K562 (cell line): Measurements from ENCODE around the gene TMOD2. TPM values are rescaled to one million over a fixed set of nuclear protein-coding genes. Genes with fewer than 3 reads are reported as not detected.

Experiments
- ATAC-seq: fragments of 200-7000 bp; cut with Tn5 transposase; 3 replicates; pipeline ENCODE4 v1.9.1; 2020; ENCODE audit warnings: moderate library complexity
- BruUV-seq: library from RNA; stranded (reverse); fragments of 400-500 nt; replicated peaks from 2 replicates; lab custom pipeline; 2021; lab: Mats Ljungman, UMichigan
- CTCF ChIA-PET: fragments of 300-600 bp; formaldehyde crosslinking; extraction: SDS; loops from one replicate; lab custom pipeline; 2021; ENCODE audit warnings: low intra/inter-chr PET ratio; lab: Yijun Ruan, JAX
- POLR2A ChIA-PET: fragments of 300-600, 350-650 bp; sonication (Branson Sonifier 250); formaldehyde crosslinking; extraction: SDS; loops from one replicate; lab custom pipeline; 2021; ENCODE audit warnings: antibody characterized with exemption, inconsistent platforms; lab: Yijun Ruan, JAX
- DNase-seq, 4 experiments: peaks; one replicate each; pipeline versions ENCODE4 v3.0.0 to v3.0.0-alpha.2; 2011 to 2018; ENCODE audit warnings: low spot score in 3 of 4, mixed read lengths in 3 of 4; ENCODE audit errors: extremely low read depth in 1 of 4
- FAIRE-seq: peaks from 2 replicates; lab custom pipeline; 2011; peaks lifted over from hg19 to GRCh38; lab: Jason Lieb, UNC
- H2AFZ ChIP-seq: 2 replicates; pipeline ENCODE4 v1.6.0; 2011; ENCODE audit warnings: low read depth, low read length, control low read depth, inconsistent platforms
- H3K27ac ChIP-seq: fragments of 200-600 bp; 3 replicates; pipeline ENCODE4 v1.8.0; 2011; ENCODE audit warnings: low read depth, mild to moderate bottlenecking, control low read depth, inconsistent platforms, low read length, moderate library complexity, mixed read lengths; ENCODE audit errors: extremely low read depth
- H3K27me3 ChIP-seq, 2 experiments: fragments of 300-600 bp in 1 of 2; 2 replicates in 1 of 2; 3 replicates in 1 of 2; pipeline versions ENCODE4 v1.6.0 to v1.8.0; 2011; ENCODE audit warnings: inconsistent platforms in 2 of 2, low read length in 2 of 2, mild to moderate bottlenecking in 1 of 2, mixed read lengths in 1 of 2, moderate library complexity in 1 of 2; ENCODE audit not compliant: control insufficient read depth in 2 of 2, insufficient read depth in 2 of 2
- H3K36me3 ChIP-seq: fragments of 300-600 bp; 3 replicates; pipeline ENCODE4 v1.8.0; 2011; ENCODE audit warnings: mild to moderate bottlenecking, low read length, inconsistent platforms; ENCODE audit not compliant: control insufficient read depth, insufficient read depth
- H3K4me1 ChIP-seq, 2 experiments: fragments of 200-600 bp in 1 of 2; replicated peaks in 1 of 2; 2 replicates in 1 of 2; 3 replicates in 1 of 2; pipeline versions ENCODE4 v1.5.1 to v1.8.0; 2011; ENCODE audit warnings: inconsistent platforms in 2 of 2, low read length in 2 of 2, mild to moderate bottlenecking in 1 of 2, mixed read lengths in 1 of 2, moderate library complexity in 1 of 2; ENCODE audit not compliant: control insufficient read depth in 2 of 2, insufficient read depth in 2 of 2
- H3K4me2 ChIP-seq: 2 replicates; pipeline ENCODE4 v1.6.1; 2011; ENCODE audit warnings: low read length, control low read depth, inconsistent platforms, mixed read lengths; ENCODE audit not compliant: insufficient read depth
- H3K4me3 ChIP-seq: fragments of 200-600 bp; sonication (generic), shearing (Covaris generic); 2 replicates; pipeline ENCODE4 v1.5.1; 2016; ENCODE audit warnings: control low read depth, inconsistent platforms
- H3K79me2 ChIP-seq: fragments of 200-600 bp; 3 replicates; pipeline ENCODE4 v1.8.0; 2011; ENCODE audit warnings: low read length, inconsistent platforms; ENCODE audit not compliant: control insufficient read depth, insufficient read depth
- H3K9ac ChIP-seq, 2 experiments: 2 replicates each; pipeline versions ENCODE4 v1.6.0 to v1.6.1; 2011; ENCODE audit warnings: low read depth in 2 of 2, low read length in 2 of 2, control low read depth in 1 of 2, inconsistent platforms in 1 of 2, mild to moderate bottlenecking in 1 of 2, mixed read lengths in 1 of 2; ENCODE audit not compliant: insufficient read depth in 1 of 2
- H3K9me1 ChIP-seq: one replicate; pipeline ENCODE4 v1.6.0; 2011; ENCODE audit warnings: inconsistent platforms, mild to moderate bottlenecking, low read length, moderate library complexity; ENCODE audit not compliant: control insufficient read depth, insufficient read depth
- H3K9me3 ChIP-seq: replicated peaks from 2 replicates; pipeline ENCODE4 v1.5.1; 2011; ENCODE audit warnings: low read depth, low read length, inconsistent platforms; ENCODE audit not compliant: control insufficient read depth, insufficient read depth
- H4K20me1 ChIP-seq: replicated peaks from 2 replicates; pipeline ENCODE4 v1.6.1; 2011; ENCODE audit warnings: low read length, inconsistent platforms, mixed read lengths; ENCODE audit not compliant: control insufficient read depth, insufficient read depth
- ARID1B ChIP-seq: fragments of 450-650 bp; IDR thresholded peaks from 2 replicates; pipeline ENCODE4 v1.6.1; 2016; ENCODE audit warnings: antibody characterized with exemption, mild to moderate bottlenecking, inconsistent platforms
- ATF3 ChIP-seq, 2 experiments: fragments of 450-650 bp in 1 of 2; sonication (generic) in 1 of 2; formaldehyde crosslinking in 1 of 2; IDR thresholded peaks in 1 of 2; conservative IDR thresholded peaks in 1 of 2; 2 replicates each; pipeline versions ENCODE4 v1.6.1 to v1.8.1; 2016 to 2023; ENCODE audit warnings: mild to moderate bottlenecking in 2 of 2, moderate library complexity in 2 of 2, inconsistent platforms in 1 of 2, missing genetic modification reagents in 1 of 2
- ATF7 ChIP-seq: fragments of 450-650 bp; IDR thresholded peaks from 2 replicates; pipeline ENCODE4 v1.7.1; 2014; ENCODE audit warnings: mild to moderate bottlenecking, moderate library complexity
- CBFA2T2 ChIP-seq: fragments of 450-650 bp; conservative IDR thresholded peaks from 2 replicates; pipeline ENCODE4 v1.6.1; 2017; ENCODE audit warnings: mild to moderate bottlenecking
- CBFA2T3 ChIP-seq: fragments of 450-650 bp; IDR thresholded peaks from 2 replicates; pipeline ENCODE4 v1.6.1; 2017
- CXXC5 ChIP-seq: fragments of 250-450 bp; sonication (Bioruptor Pico); IDR thresholded peaks from 2 replicates; pipeline ENCODE4 v1.8.0; 2022; ENCODE audit warnings: inconsistent platforms, mild to moderate bottlenecking, moderate library complexity
- DACH1 ChIP-seq: fragments of 450-650 bp; IDR thresholded peaks from 2 replicates; pipeline ENCODE4 v1.6.1; 2018; ENCODE audit not compliant: partially characterized antibody
- HMG20B ChIP-seq: fragments of 250-450 bp; sonication (Bioruptor Pico); IDR thresholded peaks from 2 replicates; pipeline ENCODE4 v1.5.0; 2021; ENCODE audit warnings: mild to moderate bottlenecking
- IFI16 ChIP-seq: fragments of 250-450 bp; sonication (Bioruptor Pico); IDR thresholded peaks from 2 replicates; pipeline ENCODE4 v2.1.2; 2022; ENCODE audit warnings: mild to moderate bottlenecking, inconsistent platforms
- JUND ChIP-seq, 2 experiments: IDR thresholded peaks; 2 replicates in 1 of 2; 3 replicates in 1 of 2; pipeline ENCODE4 v1.6.1; 2011; ENCODE audit warnings: borderline replicate concordance in 2 of 2, low read depth in 2 of 2, low read length in 2 of 2, improper control_type of control experiment in 1 of 2, missing biosample characterization in 1 of 2, missing genetic modification characterization in 1 of 2, missing genetic modification reagents in 1 of 2
- KDM1A ChIP-seq, 2 experiments: fragments of 450-650 bp; IDR thresholded peaks; 2 replicates each; pipeline ENCODE4 v1.6.1; 2016; ENCODE audit warnings: mild to moderate bottlenecking in 2 of 2
- KLF16 ChIP-seq: IDR thresholded peaks from 2 replicates; pipeline ENCODE4 v1.6.1; 2016; ENCODE audit warnings: antibody characterized with exemption
- NCOR1 ChIP-seq: fragments of 450-650 bp; IDR thresholded peaks from 2 replicates; pipeline ENCODE4 v1.6.1; 2016; ENCODE audit warnings: mild to moderate bottlenecking, moderate library complexity
- NUFIP1 ChIP-seq: fragments of 450-650 bp; IDR thresholded peaks from 2 replicates; pipeline ENCODE4 v1.6.1; 2018; ENCODE audit not compliant: partially characterized antibody
- PML ChIP-seq: IDR thresholded peaks from 2 replicates; pipeline ENCODE4 v1.6.1; 2012; ENCODE audit warnings: low read length, inconsistent platforms
- POLR2A ChIP-seq: fragments of 450-650 bp; conservative IDR thresholded peaks from 2 replicates; pipeline ENCODE4 v1.6.1; 2016
- POLR2AphosphoS5 ChIP-seq: IDR thresholded peaks from 2 replicates; pipeline ENCODE4 v1.6.1; 2011; ENCODE audit warnings: mild to moderate bottlenecking, low read depth, low read length, moderate library complexity; ENCODE audit not compliant: control insufficient read depth, insufficient read depth
- PTRF ChIP-seq: fragments of 450-650 bp; IDR thresholded peaks from 2 replicates; pipeline ENCODE4 v1.6.1; 2016; ENCODE audit warnings: mild to moderate bottlenecking, missing genetic modification characterization, missing compliant biosample characterization
- STAT5A ChIP-seq: IDR thresholded peaks from 2 replicates; pipeline ENCODE4 v1.6.1; 2012; ENCODE audit warnings: low read length, inconsistent platforms, borderline replicate concordance
- TAL1 ChIP-seq: fragments of 450-650 bp; IDR thresholded peaks from 2 replicates; pipeline ENCODE4 v1.6.1; 2016; ENCODE audit warnings: mild to moderate bottlenecking
- TCF3 ChIP-seq: sonication (generic); formaldehyde crosslinking; IDR thresholded peaks from 2 replicates; pipeline ENCODE4 v1.4.0; 2020; ENCODE audit warnings: mild to moderate bottlenecking, missing genetic modification reagents
- TEAD4 ChIP-seq, 2 experiments: sonication (generic) in 1 of 2; formaldehyde crosslinking in 1 of 2; IDR thresholded peaks; 2 replicates each; pipeline versions ENCODE4 v1.6.1 to v1.8.0; 2012 to 2022; ENCODE audit warnings: borderline replicate concordance in 1 of 2, inconsistent platforms in 1 of 2, low read length in 1 of 2, mild to moderate bottlenecking in 1 of 2, missing genetic modification reagents in 1 of 2
- ZNF589 ChIP-seq: fragments of 200-800 bp; sonication (Bioruptor generic); IDR thresholded peaks from 2 replicates; pipeline ENCODE4 v1.6.1; 2016; ENCODE audit warnings: low read depth, missing genetic modification characterization, missing compliant biosample characterization
- ZNF778 ChIP-seq: fragments of 450-650 bp; formaldehyde crosslinking; IDR thresholded peaks from 2 replicates; pipeline ENCODE4 v1.4.0; 2020; ENCODE audit warnings: mild to moderate bottlenecking, moderate library complexity
- WGBS: fragments of 100-300 bp; shearing (Covaris generic); methylation state at CpG from one replicate; pipeline ENCODE4 v1.1.6; 2016; ENCODE audit warnings: low coverage, mixed read lengths; ENCODE audit not compliant: insufficient coverage; ENCODE audit errors: missing lambda C conversion rate; 5-methylcytosine and 5-hydroxymethylcytosine counted together
- in situ Hi-C: fragments of 300-500 bp; cut with MboI; formaldehyde crosslinking; loops from 4 replicates; pipeline ENCODE4 v1.15.0; 2018; ENCODE audit warnings: inconsistent platforms, mixed read lengths
- intact Hi-C: fragments of 100-400 bp; cut with micrococcal nuclease; formaldehyde crosslinking; loops from 2 replicates; pipeline ENCODE4 v1.14.2; 2022
- polyA plus RNA-seq, 8 experiments: library from polyadenylated mRNA; depleted of rRNA in 4 of 8; stranded (reverse) in 5 of 8; unstranded in 3 of 8; fragments of >200 nt; fragmentation: Nextera tagmentation in 2 of 8; fragmentation: Illumina TruSeq in 1 of 8; extraction: Ambion mirVana in 2 of 8; extraction: Trizol in 1 of 8; gene quantifications; 2 replicates each; pipeline versions ENCODE4 v1.2.1 to v1.2.3, GENCODE V29; 2011 to 2014; ENCODE audit warnings: inconsistent platforms in 1 of 8, missing spikeins in 1 of 8
- total RNA-seq, 7 experiments: library from RNA; depleted of rRNA in 6 of 7; stranded (reverse); fragments of >200 nt in 6 of 7; fragmentation: Illumina TruSeq in 2 of 7; extraction: Trizol in 2 of 7; gene quantifications; 2 replicates each; pipeline versions ENCODE4 v1.2.1 to v1.2.3, GENCODE V29; 2011 to 2021; ENCODE audit warnings: low replicate concordance in 1 of 7

The TMOD2 gene
- total and polyA plus RNA-seq, 9 of the 15 experiments (the other 6 are each of a cell fraction or from before 2014, with no cell fraction given) = 0.49 to 3.8 (median 3.0) TPM

GRCh38 chr15:51706291-51706690, 45.1 kb upstream of the TMOD2 start:
- no peaks in the 10 kb centered on the region for H3K79me2 ChIP-seq
- peaks cover 2 to 28% of the 10 kb centered on the region in 2 experiments; a peak in 4 of 5 replicates for H3K4me1 ChIP-seq
- H3K9me1 ChIP-seq = no peaks in the 10 kb centered on the region
- intact Hi-C loops = no loop called here
- ChIA-PET CTCF (no interaction called here), POLR2A (interaction anchor here (0.8 to 1.2 kb wide), 3 partner anchors 10 to 21 kb away, joined by 3 to 6 read pairs (median 3); no protein-coding TSS in a partner anchor)
- DNase-seq (peak in 3 of 4 experiments; percentile 52 to 66 (median 64)), FAIRE-seq (peak; percentile 67), ATAC-seq (peak; percentile 74)
- H3K9ac ChIP-seq = no peak overlapping the region; a peak in 1 of 4 replicates
- peak overlapping the region; percentile 26; the same call in 1 of the 2 replicates for H3K4me2 ChIP-seq
- WGBS = 32% methylated on average over 5 of the region's 5 CpGs
- in situ Hi-C loops = no loop called here
- H3K4me3 ChIP-seq = no peak overlapping the region
- no TSS peak for BruUV-seq
- H4K20me1 ChIP-seq = no peaks in the 10 kb centered on the region
- H3K27me3 ChIP-seq = no peaks in the 10 kb centered on the region
- H3K27ac ChIP-seq = no peak overlapping the region; the same call in 2 of the 3 replicates
- H3K9me3 ChIP-seq = 0 out of 2 replicates have a peak, but pooled peaks cover 3% of the 10 kb centered on the region
- TF ChIP-seq ARID1B (peak; percentile 69), POLR2AphosphoS5 (peak; percentile 58), POLR2A (no peak), ATF7 (peak; percentile 75), TCF3 (CRISPR knock-in tag) (peak; percentile 75), CBFA2T2 (peak; percentile 60), PML (peak; percentile 66; the same call in 1 of the 2 replicates), CXXC5 (CRISPR knock-in tag) (peak; percentile 55), TEAD4 (IDR thresholded peaks at IDR 0.05; ENCODE audit: low read length) (peak; percentile 89), TEAD4 (CRISPR knock-in tag; IDR thresholded peaks at IDR 0.05; ENCODE audit: borderline replicate concordance) (no peak), TAL1 (peak; percentile 71), KLF16 (peak; percentile 56; the same call in 1 of the 2 replicates), NUFIP1 (no peak), KDM1A (IDR thresholded peaks at IDR 0.05) (0 out of 4 replicates have a peak, but pooled peaks of 1 of the 2 experiments have one; percentile 6), ATF3 (IDR thresholded peaks at IDR 0.05) (0 out of 2 replicates have a peak, but pooled peaks have one; percentile 18), ATF3 (CRISPR knock-in tag; conservative IDR thresholded peaks at IDR 0.05) (no peak), JUND (IDR thresholded peaks at IDR 0.05; ENCODE audit: borderline replicate concordance, low read depth, low read length) (no peak), JUND (tag; IDR thresholded peaks at IDR 0.05; ENCODE audit: borderline replicate concordance, low read depth, low read length) (peak; percentile 53; the same call in 1 of the 3 replicates), ZNF589 (CRISPR knock-in tag) (peak; percentile 50; the same call in 1 of the 2 replicates), PTRF (tag) (no peak), DACH1 (peak; percentile 51), CBFA2T3 (peak; percentile 79), ZNF778 (no peak), NCOR1 (peak; percentile 55), IFI16 (CRISPR knock-in tag) (no peak), HMG20B (CRISPR knock-in tag) (no peak), STAT5A (peak; percentile 39; the same call in 1 of the 2 replicates)
- H3K36me3 ChIP-seq = peaks cover 8% of the 10 kb centered on the region; the same call in 2 of the 3 replicates
- peak overlapping the region; percentile 43 for H2AFZ ChIP-seq
